KMS-11 (cell line): ENCODE data around the gene HSD17B12.
A peak's percentile ranks its signal among the peaks of the same experiment; 100 is the strongest.

Source experiments
- H2AFZ ChIP-seq: fragments of 200-600 bp; sonication (generic); 2 replicates; pipeline ENCODE4 v1.6.1; 2016; ENCODE audit warnings: antibody characterized with exemption, mixed run types, low read depth
- H3K27ac ChIP-seq: fragments of 200-600 bp; sonication (generic); 2 replicates; pipeline ENCODE4 v1.6.1; 2016; ENCODE audit warnings: mild to moderate bottlenecking, mixed run types
- H3K27me3 ChIP-seq: fragments of 200-600 bp; sonication (generic); 2 replicates; pipeline ENCODE4 v1.6.1; 2017; ENCODE audit warnings: mild to moderate bottlenecking, low read depth, mixed run types, moderate library complexity; ENCODE audit not compliant: insufficient read depth
- H3K36me3 ChIP-seq: fragments of 200-600 bp; sonication (generic); 2 replicates; pipeline ENCODE4 v1.6.1; 2017; ENCODE audit warnings: mild to moderate bottlenecking, mixed run types; ENCODE audit not compliant: insufficient read depth
- H3K4me1 ChIP-seq: fragments of 200-600 bp; sonication (generic); 2 replicates; pipeline ENCODE4 v1.6.1; 2016; ENCODE audit warnings: mild to moderate bottlenecking, low read depth, mixed run types; ENCODE audit not compliant: poor library complexity, severe bottlenecking
- H3K4me2 ChIP-seq: fragments of 200-600 bp; sonication (generic); 2 replicates; pipeline ENCODE4 v1.7.0; 2016; ENCODE audit warnings: mild to moderate bottlenecking, mixed run types
- H3K4me3 ChIP-seq: fragments of 200-600 bp; sonication (generic); IDR thresholded peaks from 2 replicates; pipeline ENCODE4 v1.6.1; 2017; ENCODE audit warnings: low read depth, low read length, mixed read lengths; ENCODE audit not compliant: insufficient read depth
- H3K79me2 ChIP-seq: fragments of 200-600 bp; sonication (generic); 2 replicates; pipeline ENCODE4 v1.6.1; 2016; ENCODE audit warnings: low read depth, mixed run types; ENCODE audit not compliant: insufficient read depth
- H3K9ac ChIP-seq: fragments of 200-600 bp; sonication (generic); 2 replicates; pipeline ENCODE4 v1.6.1; 2016; ENCODE audit warnings: mild to moderate bottlenecking, mixed run types
- H4K20me1 ChIP-seq: fragments of 200-600 bp; sonication (generic); 2 replicates; pipeline ENCODE4 v1.6.1; 2016; ENCODE audit warnings: mild to moderate bottlenecking, mixed run types; ENCODE audit not compliant: insufficient read depth
- CTCF ChIP-seq: fragments of 200-600 bp; sonication (generic); conservative IDR thresholded peaks from 2 replicates; pipeline ENCODE4 v1.6.1; 2017; ENCODE audit warnings: low read depth, mild to moderate bottlenecking, antibody characterized with exemption, low read length, moderate library complexity, mixed read lengths

The HSD17B12 gene

DNA sequence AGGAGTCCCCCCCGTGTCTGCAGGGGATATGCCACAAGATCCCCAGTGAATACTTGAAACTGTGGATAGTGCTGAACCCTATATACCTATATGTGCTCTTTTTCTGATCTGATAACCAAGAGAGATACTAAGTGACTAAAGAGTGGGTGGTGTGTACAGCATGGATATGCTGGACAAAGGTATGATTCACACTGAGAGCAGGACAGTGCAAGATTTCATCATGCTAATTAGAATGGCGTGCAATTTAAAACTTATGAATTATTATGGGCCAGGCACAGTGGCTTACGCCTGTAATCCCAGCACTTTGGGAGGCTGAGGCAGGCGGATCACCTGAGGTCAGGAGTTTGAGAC is 109.9 kb downstream of the HSD17B12 start:
- H3K4me1 ChIP-seq: no peaks in the 10 kb centered on the region
- no peak overlapping the region for H2AFZ ChIP-seq
- H3K79me2 ChIP-seq: no peaks in the 10 kb centered on the region; the same call in 1 of the 2 replicates
- no peaks in the 10 kb centered on the region for H3K27me3 ChIP-seq
- H3K36me3 ChIP-seq: no peaks in the 10 kb centered on the region
- no peak overlapping the region for H3K4me2 ChIP-seq
- TF ChIP-seq CTCF: no peak
- H3K4me3 ChIP-seq: no peak overlapping the region
- no peak overlapping the region for H3K9ac ChIP-seq
- H3K27ac ChIP-seq: no peak overlapping the region
- no peaks in the 10 kb centered on the region for H4K20me1 ChIP-seq

- H3K4me2 ChIP-seq: no peak overlapping the region
- no peaks in the 10 kb centered on the region for H4K20me1 ChIP-seq
- no peaks in the 10 kb centered on the region for H3K79me2 ChIP-seq
- no peak overlapping the region for H3K9ac ChIP-seq
- H3K27me3 ChIP-seq: no peaks in the 10 kb centered on the region
- H3K36me3 ChIP-seq: 0 out of 2 replicates have a peak, but pooled peaks cover 6% of the 10 kb centered on the region
- TF ChIP-seq CTCF: no peak
- H3K27ac ChIP-seq: no peak overlapping the region
- H2AFZ ChIP-seq: no peak overlapping the region
- H3K4me1 ChIP-seq: no peaks in the 10 kb centered on the region
- H3K4me3 ChIP-seq: no peak overlapping the region
Observed at GRCh38 chr11:43797337-43797736, 116.8 kb downstream of the HSD17B12 start.

DNA sequence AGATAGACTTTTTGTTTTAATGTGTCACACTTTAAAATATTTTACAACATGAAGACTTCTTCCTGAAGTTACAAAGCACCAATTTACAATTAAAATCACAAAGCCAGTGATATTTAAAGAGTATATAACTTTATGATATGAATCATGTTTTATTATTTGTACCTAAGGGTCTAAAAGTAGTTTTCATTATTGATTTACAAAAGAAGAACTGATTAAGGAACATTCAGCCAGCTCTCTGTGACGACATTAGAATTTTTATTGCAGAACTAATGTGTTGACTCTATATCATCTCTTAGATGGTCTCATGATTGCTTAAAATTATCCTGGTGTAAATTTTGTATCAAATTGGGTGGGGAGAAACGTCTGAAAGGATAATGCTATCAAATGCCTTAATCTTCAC is 117.3 kb downstream of the HSD17B12 start:
- H4K20me1 ChIP-seq: no peaks in the 10 kb centered on the region
- TF ChIP-seq CTCF: no peak
- H3K4me2 ChIP-seq: no peak overlapping the region
- H3K4me1 ChIP-seq: no peaks in the 10 kb centered on the region
- H3K9ac ChIP-seq: no peak overlapping the region
- H3K36me3 ChIP-seq: 0 out of 2 replicates have a peak, but pooled peaks cover 6% of the 10 kb centered on the region
- H3K79me2 ChIP-seq: no peaks in the 10 kb centered on the region
- no peaks in the 10 kb centered on the region for H3K27me3 ChIP-seq
- H3K27ac ChIP-seq: no peak overlapping the region
- H3K4me3 ChIP-seq: no peak overlapping the region
- no peak overlapping the region for H2AFZ ChIP-seq

DNA sequence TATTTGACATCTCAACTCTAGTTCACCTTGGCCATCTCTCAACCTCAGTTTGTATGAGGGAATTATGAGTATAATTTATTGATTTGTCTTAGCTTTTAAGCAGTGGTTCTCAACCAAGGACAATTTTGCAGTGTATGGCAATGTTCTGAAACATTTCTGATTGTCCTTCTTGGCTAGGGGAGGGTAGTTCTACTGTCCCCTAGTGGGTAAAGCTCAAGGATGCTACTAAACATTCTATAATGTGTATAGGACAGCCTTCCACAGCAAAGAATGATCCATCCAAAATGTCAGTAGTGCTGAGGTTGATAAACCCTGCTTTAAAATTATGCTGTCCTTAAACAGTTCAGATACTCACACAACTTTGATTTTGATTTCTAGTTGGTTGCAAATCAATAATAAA is 122.0 kb downstream of the HSD17B12 start:
- Histone ChIP-seq H3K9ac (no peak overlapping the region), H3K4me3 (no peak overlapping the region), H3K27ac (no peak overlapping the region), H3K4me1 (no peaks in the 10 kb centered on the region), H3K36me3 (0 out of 2 replicates have a peak, but pooled peaks cover 8% of the 10 kb centered on the region), H3K4me2 (no peak overlapping the region), H3K79me2 (no peaks in the 10 kb centered on the region), H2AFZ (no peak overlapping the region), H4K20me1 (no peaks in the 10 kb centered on the region), H3K27me3 (no peaks in the 10 kb centered on the region)
- TF ChIP-seq CTCF: peak; percentile 43; the same call in 1 of the 2 replicates
